ENCODE measurements around the gene GANC.

DNA sequence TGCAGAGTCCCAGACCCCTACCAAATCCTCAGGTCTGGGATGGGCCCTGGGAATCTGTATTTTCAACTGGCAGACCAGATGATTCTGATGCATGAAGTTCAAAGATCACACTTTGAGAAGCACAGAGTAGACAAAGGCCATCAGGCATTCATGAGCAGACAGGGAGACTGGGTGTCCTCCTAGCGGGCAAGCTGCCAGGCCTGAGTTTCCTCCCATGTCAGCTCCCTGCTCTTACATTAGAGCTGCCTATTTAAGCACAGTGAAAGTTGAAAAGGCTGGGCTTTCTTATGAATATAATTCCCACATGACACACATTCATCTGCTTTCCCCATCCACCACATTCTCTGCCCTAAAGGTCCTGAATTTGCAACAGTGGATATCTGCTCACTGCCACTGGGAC lies 100.3 kb downstream of the GANC start:
- no peak for TF ChIP-seq EZH2 (IDR thresholded peaks at IDR 0.05; ENCODE audit: insufficient read depth, low read length)
- TF ChIP-seq CTCF (IDR thresholded peaks at IDR 0.05; ENCODE audit: insufficient read depth, low read depth, low read length) = no peak
